ENCODE measurements around the gene ITGB4.
"Not testable (repeated sequence)": the region's sequence is repeated elsewhere in the genome, so short reads cannot be mapped to it uniquely, and the experiment has no call there.

- TF ChIP-seq POLR2A, CTCF, POLR2AphosphoS5, EP300 (IDR thresholded peaks at IDR 0.05): not testable (repeated sequence)
Observed at GRCh38 chr17:75778066-75778860, 57.0 kb downstream of the ITGB4 start.

All from upper lobe of left lung (tissue), 4 donors.